Keratinocyte (primary cell): ENCODE results near the gene NOM1. TPM values are rescaled to one million over a fixed set of nuclear protein-coding genes. Genes with fewer than 3 reads are reported as not detected.

ENCODE experiments used
- DNase-seq: peaks from one replicate; pipeline ENCODE4 v3.0.0-alpha.2; 2011; ENCODE audit warnings: low read depth, missing footprints, low spot score
- FAIRE-seq: peaks from 2 replicates; lab custom pipeline; 2011; peaks lifted over from hg19 to GRCh38; lab: Jason Lieb, UNC
- H2AFZ ChIP-seq: 2 replicates; pipeline ENCODE4 v1.6.0; 2012; ENCODE audit warnings: low read length, control low read depth, inconsistent platforms; ENCODE audit not compliant: control insufficient read depth
- H3K27ac ChIP-seq: 2 replicates; pipeline ENCODE4 v1.5.1; 2011; ENCODE audit warnings: low read length; ENCODE audit not compliant: control insufficient read depth, insufficient read depth
- H3K27me3 ChIP-seq: 3 replicates; pipeline ENCODE4 v1.6.0; 2011; ENCODE audit warnings: low read length; ENCODE audit not compliant: control insufficient read depth, insufficient read depth; ENCODE audit errors: extremely low read depth
- H3K36me3 ChIP-seq, 2 experiments: 2 replicates in 1 of 2; 3 replicates in 1 of 2; pipeline ENCODE4 v1.5.1; 2011; ENCODE audit warnings: low read length in 2 of 2, mild to moderate bottlenecking in 1 of 2; ENCODE audit not compliant: control insufficient read depth in 2 of 2, insufficient read depth in 2 of 2; ENCODE audit errors: extremely low read depth in 1 of 2
- H3K4me1 ChIP-seq: 3 replicates; pipeline ENCODE4 v1.5.1; 2011; ENCODE audit warnings: low read length; ENCODE audit not compliant: control insufficient read depth, insufficient read depth; ENCODE audit errors: extremely low read depth
- H3K4me2 ChIP-seq: 3 replicates; pipeline ENCODE4 v1.6.0; 2011; ENCODE audit warnings: low read depth, low read length; ENCODE audit not compliant: control insufficient read depth, insufficient read depth; ENCODE audit errors: extremely low read depth
- H3K4me3 ChIP-seq, 3 experiments: fragments of 200-600 bp in 1 of 3; sonication (generic) in 1 of 3; 2 replicates in 2 of 3; 3 replicates in 1 of 3; pipeline ENCODE4 v1.5.1; 2011 to 2016; ENCODE audit warnings: low read length in 3 of 3, mild to moderate bottlenecking in 3 of 3, control low read depth in 2 of 3, inconsistent platforms in 1 of 3, low read depth in 1 of 3, mixed read lengths in 1 of 3, mixed run types in 1 of 3, moderate library complexity in 1 of 3; ENCODE audit not compliant: control insufficient read depth in 2 of 3, insufficient read depth in 2 of 3; ENCODE audit errors: extremely low read depth in 1 of 3
- H3K79me2 ChIP-seq: 2 replicates; pipeline ENCODE4 v1.6.0; 2012; ENCODE audit warnings: low read length; ENCODE audit not compliant: control insufficient read depth, insufficient read depth
- H3K9ac ChIP-seq: 3 replicates; pipeline ENCODE4 v1.6.0; 2011; ENCODE audit warnings: low read length; ENCODE audit not compliant: control insufficient read depth, insufficient read depth; ENCODE audit errors: extremely low read depth
- H3K9me1 ChIP-seq: 3 replicates; pipeline ENCODE4 v1.6.0; 2011; ENCODE audit warnings: low read length; ENCODE audit not compliant: control insufficient read depth, insufficient read depth; ENCODE audit errors: extremely low read depth
- H3K9me3 ChIP-seq: 2 replicates; pipeline ENCODE4 v1.5.1; 2012; ENCODE audit warnings: low read depth, low read length; ENCODE audit not compliant: control insufficient read depth
- H4K20me1 ChIP-seq: 3 replicates; pipeline ENCODE4 v1.6.0; 2011; ENCODE audit warnings: low read length; ENCODE audit not compliant: control insufficient read depth, insufficient read depth; ENCODE audit errors: extremely low read depth
- EZH2 ChIP-seq: IDR thresholded peaks from one replicate; pipeline ENCODE4 v1.6.1; 2012; ENCODE audit warnings: inconsistent platforms, mild to moderate bottlenecking, low read length, moderate library complexity
- dilution Hi-C: fragments of 300-500 bp; cut with MboI; formaldehyde crosslinking; loops from one replicate; pipeline ENCODE4 v1.7.0; 2020; ENCODE audit warnings: low sequenced_read_pairs; ENCODE audit not compliant: extremely low pct_ligation_motif_present
- polyA plus RNA-seq, 5 experiments: library from polyadenylated mRNA; depleted of rRNA in 3 of 5; stranded (reverse) in 3 of 5; stranded (forward) in 1 of 5; unstranded in 1 of 5; fragments of >200 nt; gene quantifications; 1 replicate in 1 of 5; 2 replicates in 3 of 5; 3 replicates in 1 of 5; pipeline versions ENCODE4 v1.2.1 to v1.2.3, GENCODE V29; 2011 to 2012; ENCODE audit warnings: missing spikeins in 2 of 5, low read depth in 1 of 5, low replicate concordance in 1 of 5
- TF ChIP-seq, protein P1 (sequence below), 3 experiments: IDR thresholded peaks in 1 of 3; conservative IDR thresholded peaks in 1 of 3; optimal IDR thresholded peaks in 1 of 3; 2 replicates in 2 of 3; 3 replicates in 1 of 3; pipeline versions ENCODE3 to v1.5.1; 2011; ENCODE audit warnings: low read length in 3 of 3, mild to moderate bottlenecking in 3 of 3, moderate library complexity in 2 of 3, control low read depth in 1 of 3, inconsistent platforms in 1 of 3; ENCODE audit not compliant: insufficient read depth in 2 of 3; ENCODE audit errors: extremely low read depth in 1 of 3

Gene NOM1
- polyA plus RNA-seq, 1 donor (not counting 4 experiments of a cell fraction or from before 2014, with no cell fraction given) = 17.1 TPM

DNA sequence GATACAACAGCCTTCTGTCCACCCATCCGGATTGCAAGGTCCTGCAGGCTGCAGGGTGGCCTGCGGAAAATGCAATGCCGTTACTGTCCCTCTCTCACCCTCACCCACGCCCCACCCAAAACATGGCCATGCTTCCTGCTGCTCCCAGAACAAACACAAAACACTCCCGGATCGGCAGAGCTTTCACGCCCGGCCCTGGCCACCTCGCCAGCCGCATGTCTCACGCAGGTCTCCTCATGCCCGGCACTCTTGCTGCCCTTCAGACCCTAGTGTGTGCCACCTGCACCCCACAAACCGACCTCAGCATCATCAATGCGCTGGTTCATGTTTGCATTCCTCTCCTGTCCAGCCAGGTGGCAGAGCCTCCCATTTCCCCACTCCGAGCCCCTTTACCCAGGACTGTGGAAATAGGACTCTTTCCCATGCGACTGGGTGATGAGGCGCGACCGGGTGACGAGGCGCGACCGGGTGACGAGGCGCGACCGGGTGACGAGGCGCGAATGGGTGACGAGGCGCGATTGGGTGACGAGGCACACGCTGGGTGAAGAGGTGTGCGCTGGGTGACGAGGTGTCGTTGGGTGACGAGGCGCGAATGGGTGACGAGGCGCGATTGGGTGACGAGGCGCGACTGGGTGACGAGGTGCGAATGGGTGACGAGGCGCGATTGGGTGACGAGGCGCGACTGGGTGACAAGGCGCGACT is 8.9 kb upstream of the NOM1 start:
- Histone ChIP-seq H4K20me1 (no peaks in the 10 kb centered on the region), H2AFZ (no peak overlapping the region), H3K4me2 (no peak overlapping the region), H3K9me3 (peaks cover 6% of the 10 kb centered on the region), H3K27me3 (no peaks in the 10 kb centered on the region), H3K9me1 (no peaks in the 10 kb centered on the region), H3K4me1 (peaks cover 11% of the 10 kb centered on the region), H3K4me3 (no peak overlapping the region), H3K27ac (no peak overlapping the region), H3K79me2 (no peaks in the 10 kb centered on the region), H3K9ac (no peak overlapping the region), H3K36me3 (no peaks in the 10 kb centered on the region)
- FAIRE-seq (no peak), DNase-seq (no peak)
- dilution Hi-C loops = no loop called here
- TF ChIP-seq, protein P1, sequence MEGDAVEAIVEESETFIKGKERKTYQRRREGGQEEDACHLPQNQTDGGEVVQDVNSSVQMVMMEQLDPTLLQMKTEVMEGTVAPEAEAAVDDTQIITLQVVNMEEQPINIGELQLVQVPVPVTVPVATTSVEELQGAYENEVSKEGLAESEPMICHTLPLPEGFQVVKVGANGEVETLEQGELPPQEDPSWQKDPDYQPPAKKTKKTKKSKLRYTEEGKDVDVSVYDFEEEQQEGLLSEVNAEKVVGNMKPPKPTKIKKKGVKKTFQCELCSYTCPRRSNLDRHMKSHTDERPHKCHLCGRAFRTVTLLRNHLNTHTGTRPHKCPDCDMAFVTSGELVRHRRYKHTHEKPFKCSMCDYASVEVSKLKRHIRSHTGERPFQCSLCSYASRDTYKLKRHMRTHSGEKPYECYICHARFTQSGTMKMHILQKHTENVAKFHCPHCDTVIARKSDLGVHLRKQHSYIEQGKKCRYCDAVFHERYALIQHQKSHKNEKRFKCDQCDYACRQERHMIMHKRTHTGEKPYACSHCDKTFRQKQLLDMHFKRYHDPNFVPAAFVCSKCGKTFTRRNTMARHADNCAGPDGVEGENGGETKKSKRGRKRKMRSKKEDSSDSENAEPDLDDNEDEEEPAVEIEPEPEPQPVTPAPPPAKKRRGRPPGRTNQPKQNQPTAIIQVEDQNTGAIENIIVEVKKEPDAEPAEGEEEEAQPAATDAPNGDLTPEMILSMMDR (optimal IDR thresholded peaks at IDR 0.05 in 1 of 3, IDR thresholded peaks at IDR 0.05 in 1 of 3, conservative IDR thresholded peaks at IDR 0.05 in 1 of 3; ENCODE audit: extremely low read depth in 1 of 3, insufficient read depth in 2 of 3, low read length in 3 of 3) = no peak
- no peak for TF ChIP-seq EZH2

DNA sequence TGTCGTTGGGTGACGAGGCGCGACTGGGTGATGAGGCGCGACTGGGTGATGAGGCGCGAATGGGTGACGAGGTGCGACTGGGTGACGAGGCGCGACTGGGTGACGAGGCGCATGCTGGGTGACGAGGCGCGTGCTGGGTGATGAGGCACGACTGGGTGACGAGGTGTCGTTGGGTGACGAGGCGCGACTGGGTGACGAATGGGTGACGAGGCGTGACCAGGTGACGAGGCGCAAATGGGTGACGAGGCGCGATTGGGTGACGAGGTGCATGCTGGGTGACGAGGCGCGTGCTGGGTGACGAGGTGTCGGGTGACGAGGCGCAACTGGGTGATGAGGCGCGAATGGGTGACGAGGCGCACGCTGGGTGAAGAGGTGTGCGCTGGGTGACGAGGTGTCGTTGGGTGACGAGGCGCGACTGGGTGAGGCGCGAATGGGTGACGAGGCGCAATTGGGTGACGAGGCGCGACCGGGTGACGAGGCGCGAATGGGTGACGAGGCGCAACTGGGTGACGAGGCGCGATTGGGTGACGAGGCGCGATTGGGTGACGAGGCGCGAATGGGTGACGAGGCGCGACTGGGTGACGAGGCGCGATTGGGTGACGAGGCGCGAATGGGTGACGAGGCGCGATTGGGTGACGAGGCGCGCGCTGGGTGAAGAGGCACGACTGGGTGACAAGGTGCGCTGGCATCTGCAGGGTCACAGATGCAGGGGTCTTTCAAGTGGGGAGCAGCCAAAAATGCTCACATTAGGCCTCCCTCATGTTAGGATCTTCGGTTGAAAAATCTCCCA is 7.9 kb upstream of the NOM1 start:
- H3K36me3 ChIP-seq = no peaks in the 10 kb centered on the region
- H2AFZ ChIP-seq = no peak overlapping the region
- H3K9me3 ChIP-seq = peaks cover 6% of the 10 kb centered on the region
- H3K4me2 ChIP-seq = no peak overlapping the region
- DNase-seq (no peak), FAIRE-seq (no peak)
- H3K27ac ChIP-seq = no peak overlapping the region
- H3K9ac ChIP-seq = no peak overlapping the region
- no peaks in the 10 kb centered on the region for H3K9me1 ChIP-seq
- H3K4me1 ChIP-seq = peaks cover 11% of the 10 kb centered on the region
- H3K79me2 ChIP-seq = no peaks in the 10 kb centered on the region
- no peak for TF ChIP-seq EZH2
- TF ChIP-seq, protein P1 (optimal IDR thresholded peaks at IDR 0.05 in 1 of 3, IDR thresholded peaks at IDR 0.05 in 1 of 3, conservative IDR thresholded peaks at IDR 0.05 in 1 of 3; ENCODE audit: extremely low read depth in 1 of 3, insufficient read depth in 2 of 3, low read length in 3 of 3) = no peak
- no peaks in the 10 kb centered on the region for H3K27me3 ChIP-seq
- dilution Hi-C loops = no loop called here
- H4K20me1 ChIP-seq = no peaks in the 10 kb centered on the region
- no peak overlapping the region for H3K4me3 ChIP-seq
